H1 (cell line): ENCODE measurements around the gene NRSN2. TPM values are rescaled to one million over a fixed set of nuclear protein-coding genes. Genes with fewer than 3 reads are reported as not detected.

Experiments
- CTCF ChIA-PET: fragments of 300-600 bp; sonication (Branson Sonifier 250); formaldehyde crosslinking; loops from one replicate; lab custom pipeline; 2021; ENCODE audit not compliant: partially characterized antibody; lab: Charles Lee
- POLR2A ChIA-PET: fragments of 300-600 bp; sonication (Branson Sonifier 250); formaldehyde crosslinking; loops from one replicate; lab custom pipeline; 2021; ENCODE audit warnings: inconsistent platforms; ENCODE audit not compliant: partially characterized antibody; lab: Charles Lee
- DNase-seq, 2 experiments: peaks; one replicate each; pipeline versions ENCODE4 v3.0.0 to v3.0.0-alpha.2; 2010 to 2022; ENCODE audit warnings: low spot score in 2 of 2, low read depth in 1 of 2, mixed read lengths in 1 of 2
- FAIRE-seq: peaks from 2 replicates; lab custom pipeline; 2011; peaks lifted over from hg19 to GRCh38; lab: Jason Lieb, UNC
- H2AFZ ChIP-seq: 2 replicates; pipeline ENCODE4 v1.8.1; 2012; ENCODE audit warnings: low read length, inconsistent platforms
- H2AK5ac ChIP-seq: 2 replicates; pipeline ENCODE4 v1.6.1; 2013; ENCODE audit warnings: low read depth, low read length
- H2BK120ac ChIP-seq: replicated peaks from 2 replicates; pipeline ENCODE3; 2013; ENCODE audit warnings: low read depth, low read length, inconsistent platforms
- H2BK12ac ChIP-seq: 2 replicates; pipeline ENCODE4 v1.6.1; 2013; ENCODE audit warnings: low read depth, low read length
- H2BK15ac ChIP-seq: 2 replicates; pipeline ENCODE4 v1.6.1; 2013; ENCODE audit warnings: low read length
- H2BK20ac ChIP-seq: 2 replicates; pipeline ENCODE4 v1.6.1; 2013; ENCODE audit warnings: low read length
- H2BK5ac ChIP-seq: 2 replicates; pipeline ENCODE4 v1.6.1; 2013; ENCODE audit warnings: low read depth, low read length
- H3K14ac ChIP-seq: 2 replicates; pipeline ENCODE4 v1.6.1; 2013; ENCODE audit warnings: inconsistent platforms; ENCODE audit not compliant: insufficient read length
- H3K18ac ChIP-seq: 2 replicates; pipeline ENCODE4 v1.6.1; 2013; ENCODE audit warnings: low read length; ENCODE audit errors: extremely low read depth
- H3K23ac ChIP-seq: 2 replicates; pipeline ENCODE4 v1.6.1; 2013; ENCODE audit warnings: inconsistent platforms; ENCODE audit not compliant: insufficient read length
- H3K23me2 ChIP-seq: 2 replicates; pipeline ENCODE4 v1.6.1; 2013; ENCODE audit warnings: low read depth, low read length
- H3K27ac ChIP-seq: 2 replicates; pipeline ENCODE4 v1.6.1; 2011; ENCODE audit warnings: low read depth, low read length, inconsistent platforms
- H3K27me3 ChIP-seq, 4 experiments: replicated peaks in 1 of 4; 1 replicate in 1 of 4; 2 replicates in 3 of 4; pipeline versions ENCODE4 v1.6.1 to v1.8.1; 2011 to 2013; ENCODE audit warnings: low read length in 3 of 4, mild to moderate bottlenecking in 3 of 4, inconsistent platforms in 2 of 4, mixed read lengths in 2 of 4, moderate library complexity in 1 of 4; ENCODE audit not compliant: control insufficient read depth in 3 of 4, insufficient read depth in 3 of 4; ENCODE audit errors: extremely low read depth in 1 of 4
- H3K36me3 ChIP-seq, 4 experiments: 2 replicates each; pipeline versions ENCODE4 v1.6.1 to v1.8.1; 2011 to 2013; ENCODE audit warnings: mild to moderate bottlenecking in 4 of 4, low read length in 3 of 4, moderate library complexity in 2 of 4, control low read depth in 1 of 4, inconsistent platforms in 1 of 4; ENCODE audit not compliant: insufficient read depth in 4 of 4, control insufficient read depth in 2 of 4
- H3K4ac ChIP-seq: replicated peaks from 2 replicates; pipeline ENCODE3; 2013; ENCODE audit warnings: low read length, low read depth, mixed read lengths, inconsistent platforms; ENCODE audit not compliant: insufficient read length
- H3K4me1 ChIP-seq, 4 experiments: replicated peaks in 1 of 4; 1 replicate in 1 of 4; 2 replicates in 3 of 4; pipeline versions ENCODE4 v1.6.1 to v1.8.1; 2011 to 2013; ENCODE audit warnings: low read length in 3 of 4, inconsistent platforms in 2 of 4, mixed read lengths in 1 of 4; ENCODE audit not compliant: insufficient read depth in 4 of 4, control insufficient read depth in 3 of 4
- H3K4me2 ChIP-seq, 2 experiments: 2 replicates each; pipeline versions ENCODE4 v1.6.1 to v1.8.1; 2011 to 2013; ENCODE audit warnings: low read depth in 2 of 2, low read length in 2 of 2, control low read depth in 1 of 2, inconsistent platforms in 1 of 2, mild to moderate bottlenecking in 1 of 2; ENCODE audit not compliant: insufficient read depth in 1 of 2
- H3K4me3 ChIP-seq, 4 experiments: fragments of 200-600, 300-600 bp in 1 of 4; sonication (generic), shearing (Covaris generic), sonication (Bioruptor Twin) in 1 of 4; 2 replicates each; pipeline versions ENCODE4 v1.5.1 to v1.8.1; 2011 to 2016; ENCODE audit warnings: low read length in 4 of 4, low read depth in 3 of 4, control low read depth in 2 of 4, inconsistent platforms in 2 of 4, mild to moderate bottlenecking in 2 of 4, mixed read lengths in 1 of 4, moderate library complexity in 1 of 4; ENCODE audit not compliant: insufficient read depth in 2 of 4; ENCODE audit errors: extremely low read depth in 1 of 4
- H3K56ac ChIP-seq: replicated peaks from 2 replicates; pipeline ENCODE3; 2013; ENCODE audit warnings: low read depth, mild to moderate bottlenecking, mixed read lengths, low read length, inconsistent platforms; ENCODE audit not compliant: insufficient read length
- H3K79me1 ChIP-seq: 2 replicates; pipeline ENCODE4 v1.6.1; 2013; ENCODE audit warnings: low read depth, low read length, control low read depth
- H3K79me2 ChIP-seq, 2 experiments: 2 replicates each; pipeline versions ENCODE4 v1.6.1 to v1.8.1; 2012 to 2013; ENCODE audit warnings: low read length in 2 of 2, mild to moderate bottlenecking in 2 of 2, inconsistent platforms in 1 of 2; ENCODE audit not compliant: insufficient read depth in 2 of 2, control insufficient read depth in 1 of 2
- H3K9ac ChIP-seq, 4 experiments: replicated peaks in 1 of 4; 1 replicate in 1 of 4; 2 replicates in 3 of 4; pipeline versions ENCODE4 v1.6.1 to v1.8.1; 2011 to 2013; ENCODE audit warnings: low read depth in 3 of 4, low read length in 3 of 4, control low read depth in 2 of 4, mild to moderate bottlenecking in 2 of 4, moderate library complexity in 2 of 4, inconsistent platforms in 1 of 4; ENCODE audit errors: extremely low read depth in 1 of 4
- H3K9me3 ChIP-seq, 2 experiments: 2 replicates each; pipeline versions ENCODE4 v1.6.1 to v1.8.1; 2012 to 2013; ENCODE audit warnings: mild to moderate bottlenecking in 2 of 2, moderate library complexity in 2 of 2, control low read depth in 1 of 2, inconsistent platforms in 1 of 2, low read depth in 1 of 2, low read length in 1 of 2, mixed read lengths in 1 of 2; ENCODE audit not compliant: insufficient read depth in 2 of 2
- H4K20me1 ChIP-seq, 2 experiments: replicated peaks in 1 of 2; 2 replicates each; pipeline versions ENCODE3 to v1.8.1; 2011 to 2013; ENCODE audit warnings: inconsistent platforms in 2 of 2, low read length in 2 of 2, mild to moderate bottlenecking in 1 of 2; ENCODE audit not compliant: insufficient read depth in 2 of 2, control insufficient read depth in 1 of 2
- H4K5ac ChIP-seq: 2 replicates; pipeline ENCODE4 v1.6.1; 2013; ENCODE audit warnings: low read length, low read depth, mixed read lengths, inconsistent platforms; ENCODE audit not compliant: insufficient read length
- H4K8ac ChIP-seq: 2 replicates; pipeline ENCODE4 v1.8.0; 2013; ENCODE audit warnings: mild to moderate bottlenecking, moderate library complexity, low read length, inconsistent platforms; ENCODE audit not compliant: insufficient read depth; ENCODE audit errors: extremely low read depth
- H4K91ac ChIP-seq: replicated peaks from 2 replicates; pipeline ENCODE3; 2013; ENCODE audit warnings: low read length, mixed read lengths, inconsistent platforms; ENCODE audit not compliant: insufficient read length
- ASH2L ChIP-seq: fragments of 200-600, 300-600 bp; sonication (generic); IDR thresholded peaks from one replicate; pipeline ENCODE4 v1.7.1; 2017; ENCODE audit warnings: low read length
- CEBPB ChIP-seq: IDR thresholded peaks from 2 replicates; pipeline ENCODE4 v1.6.1; 2012; ENCODE audit warnings: low read depth, low read length
- GTF2F1 ChIP-seq: IDR thresholded peaks from 2 replicates; pipeline ENCODE4 v1.6.1; 2012; ENCODE audit warnings: low read depth, low read length, improper control_type of control experiment, borderline replicate concordance
- HDAC6 ChIP-seq: IDR thresholded peaks from one replicate; pipeline ENCODE4 v1.7.1; 2012; ENCODE audit warnings: low read depth, mild to moderate bottlenecking, inconsistent platforms, low read length, moderate library complexity
- JUN ChIP-seq: IDR thresholded peaks from 2 replicates; pipeline ENCODE4 v1.6.1; 2011; ENCODE audit warnings: low read depth, mild to moderate bottlenecking, improper control_type of control experiment, low read length
- NRF1 ChIP-seq: IDR thresholded peaks from 2 replicates; pipeline ENCODE4 v1.6.1; 2011; ENCODE audit warnings: mild to moderate bottlenecking, low read depth, low read length, improper control_type of control experiment
- SAP30 ChIP-seq: fragments of 300-600 bp; sonication (generic); IDR thresholded peaks from 2 replicates; pipeline ENCODE4 v1.7.1; 2012; ENCODE audit warnings: low read length, moderate library complexity, mild to moderate bottlenecking, inconsistent platforms; ENCODE audit not compliant: insufficient read depth, insufficient replicate concordance
- SP2 ChIP-seq: IDR thresholded peaks from 2 replicates; pipeline ENCODE4 v1.6.1; 2012; ENCODE audit warnings: mild to moderate bottlenecking, low read length, inconsistent platforms
- SP4 ChIP-seq: IDR thresholded peaks from 2 replicates; pipeline ENCODE4 v1.6.1; 2012; ENCODE audit warnings: low read length, inconsistent platforms
- TCF12 ChIP-seq: IDR thresholded peaks from 2 replicates; pipeline ENCODE4 v1.6.1; 2011; ENCODE audit warnings: low read depth, mild to moderate bottlenecking, low read length
- WGBS, 2 experiments: shearing (Covaris generic) in 1 of 2; methylation state at CpG; one replicate each; pipeline versions ENCODE4 v1.1.6 to v1.1.7; 2013 to 2015; ENCODE audit warnings: low lambda C conversion rate in 2 of 2, mixed read lengths in 2 of 2, inconsistent platforms in 1 of 2, low coverage in 1 of 2, missing lambda C conversion rate in 1 of 2; ENCODE audit not compliant: insufficient replicate concordance in 2 of 2, insufficient coverage in 1 of 2, insufficient read length in 1 of 2; ENCODE audit errors: extremely low coverage in 1 of 2, missing lambda C conversion rate in 1 of 2; 5-methylcytosine and 5-hydroxymethylcytosine counted together
- polyA plus RNA-seq, 7 experiments: library from polyadenylated mRNA; depleted of rRNA in 3 of 7; stranded (reverse) in 5 of 7; unstranded in 2 of 7; fragments of >200 nt in 5 of 7; fragments of 200-250 nt in 2 of 7; gene quantifications; 1 replicate in 5 of 7; 2 replicates in 1 of 7; 4 replicates in 1 of 7; pipeline versions ENCODE4 v1.2.1 to v1.2.3, GENCODE V29; 2011 to 2013; ENCODE audit warnings: missing spikeins in 2 of 7, mixed read lengths in 2 of 7
- total RNA-seq: library from RNA; stranded (reverse); fragmentation: NEBNext Ultra II Directional; extraction: Animal tissue kit (Norgen Biotek cat#: 25700); gene quantifications from 2 replicates; pipeline ENCODE4 v1.2.1, GENCODE V29; 2021
- TF ChIP-seq, protein P1 (sequence below): IDR thresholded peaks from 2 replicates; pipeline ENCODE4 v1.6.1; 2011; ENCODE audit warnings: low read depth, mild to moderate bottlenecking, low read length; ENCODE audit not compliant: insufficient read depth

NRSN2 gene
- total and polyA plus RNA-seq, 2 of the 8 experiments (the other 6 are each of a cell fraction or from before 2014, with no cell fraction given), result 19.4 to 33.3 TPM

DNA sequence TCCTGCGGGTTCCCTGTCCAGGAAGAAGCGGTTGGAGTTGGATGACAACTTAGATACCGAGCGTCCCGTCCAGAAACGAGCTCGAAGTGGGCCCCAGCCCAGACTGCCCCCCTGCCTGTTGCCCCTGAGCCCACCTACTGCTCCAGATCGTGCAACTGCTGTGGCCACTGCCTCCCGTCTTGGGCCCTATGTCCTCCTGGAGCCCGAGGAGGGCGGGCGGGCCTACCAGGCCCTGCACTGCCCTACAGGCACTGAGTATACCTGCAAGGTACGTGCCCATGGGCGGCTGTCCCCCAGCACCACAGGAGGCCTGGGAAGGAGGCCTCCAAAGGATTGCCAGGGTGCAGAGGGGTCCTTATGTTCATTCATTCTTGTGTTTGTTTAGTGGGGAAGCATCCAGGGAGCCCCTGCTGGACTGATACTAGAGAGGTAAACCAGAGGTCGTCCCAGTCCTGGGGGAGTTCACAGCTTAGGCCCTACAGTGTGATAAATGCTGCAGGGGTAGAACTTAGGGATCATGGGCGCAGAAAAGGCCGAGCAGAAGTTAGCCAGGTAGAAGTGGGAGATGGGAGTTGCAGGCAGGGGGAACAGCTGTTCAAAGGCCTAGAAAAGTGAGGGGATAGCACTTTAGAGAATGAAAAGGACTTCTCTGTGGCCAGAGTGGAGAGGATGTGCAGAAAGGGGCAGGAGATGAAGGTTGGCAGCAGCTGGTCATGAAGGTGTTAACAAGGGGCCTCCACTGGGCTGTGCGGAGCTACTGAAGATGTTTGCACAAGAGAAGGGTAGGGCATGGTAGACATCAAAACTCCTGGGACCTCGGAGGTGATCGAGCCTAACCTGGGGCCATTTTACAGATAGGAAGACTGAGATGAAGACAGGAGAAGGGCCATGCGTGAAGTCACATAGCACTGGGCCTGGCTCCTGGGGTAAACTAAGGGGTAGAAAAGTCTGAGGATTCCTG is 41.4 kb downstream of the NRSN2 start:
- Histone ChIP-seq H3K23ac (no peak overlapping the region), H3K27me3 (no peaks in the 10 kb centered on the region), H4K20me1 (peaks cover 3% of the 10 kb centered on the region in 2 experiments), H2BK20ac (no peak overlapping the region), H3K9ac (no peak overlapping the region), H4K8ac (no peak overlapping the region), H3K9me3 (no peaks in the 10 kb centered on the region), H3K36me3 (peaks cover 0 to 20% (median 2%) of the 10 kb centered on the region in 4 experiments; a peak in 4 of 8 replicates), H3K4me2 (no peak overlapping the region), H3K4me3 (no peak overlapping the region), H3K4ac (no peak overlapping the region), H2BK15ac (no peak overlapping the region), H2BK120ac (no peak overlapping the region), H4K91ac (no peak overlapping the region), H2BK5ac (no peak overlapping the region), H3K4me1 (no peaks in the 10 kb centered on the region), H4K5ac (no peak overlapping the region), H3K14ac (no peak overlapping the region), H3K79me1 (no peaks in the 10 kb centered on the region; the same call in 1 of the 2 replicates), H2AFZ (no peak overlapping the region), H3K27ac (no peak overlapping the region; the same call in 1 of the 2 replicates), H2AK5ac (no peak overlapping the region), H3K56ac (no peak overlapping the region), H3K18ac (no peak overlapping the region), H2BK12ac (no peak overlapping the region), H3K79me2 (no peaks in the 10 kb centered on the region; a peak in 1 of 4 replicates), H3K23me2 (no peaks in the 10 kb centered on the region)
- TF ChIP-seq SAP30 (no peak), HDAC6 (no peak), SP2 (no peak), JUN (no peak), SP4 (no peak), CEBPB (no peak), ASH2L (no peak), GTF2F1 (no peak), NRF1 (no peak), TCF12 (no peak)
- TF ChIP-seq, protein P1, sequence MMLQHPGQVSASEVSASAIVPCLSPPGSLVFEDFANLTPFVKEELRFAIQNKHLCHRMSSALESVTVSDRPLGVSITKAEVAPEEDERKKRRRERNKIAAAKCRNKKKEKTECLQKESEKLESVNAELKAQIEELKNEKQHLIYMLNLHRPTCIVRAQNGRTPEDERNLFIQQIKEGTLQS, result no peak
- WGBS, 2 experiments, result 90% methylated on average over 20 of the region's 21 CpGs; no CpG with 5 or more reads in 1 of the 2 experiments
- DNase-seq (no peak), FAIRE-seq (no peak)
- ChIA-PET POLR2A (interaction anchor here (0.8 to 15.2 kb wide), 7 partner anchors 8 to 235 kb away, joined by 3 to 263 read pairs (median 4); partner anchors contain the start of gene TRIB3), CTCF (interaction anchor here (0.9 to 3.5 kb wide), 3 partner anchors 11 to 34 kb away, joined by 3 to 14 read pairs (median 6); no protein-coding TSS in a partner anchor)
